PC-9 (cell line): ENCODE data around the gene CABCOCO1. TPM values are rescaled to one million over a fixed set of nuclear protein-coding genes. Genes with fewer than 3 reads are reported as not detected.

ENCODE experiments used
- BruUV-seq: library from RNA; stranded (reverse); fragments of 400-500 nt; replicated peaks from 2 replicates; lab custom pipeline; 2021; lab: Mats Ljungman, UMichigan
- CTCF ChIA-PET: fragments of 300-600 bp; sonication (Branson Sonifier 250); formaldehyde crosslinking; loops from one replicate; lab custom pipeline; 2022; ENCODE audit warnings: antibody characterized with exemption; lab: Charles Lee
- POLR2A ChIA-PET: fragments of 300-600 bp; sonication (Branson Sonifier 250); formaldehyde crosslinking; loops from one replicate; lab custom pipeline; 2022; ENCODE audit warnings: antibody characterized with exemption; ENCODE audit not compliant: unreplicated experiment; lab: Charles Lee
- DNase-seq, 2 experiments: peaks; one replicate each; pipeline versions ENCODE4 v3.0.0 to v3.0.0-alpha.2; 2015 to 2022; ENCODE audit warnings: mixed read lengths in 1 of 2
- H2AFZ ChIP-seq: fragments of 200-600 bp; sonication (generic); 2 replicates; pipeline ENCODE4 v1.8.1; 2017; ENCODE audit warnings: antibody characterized with exemption
- H3F3A ChIP-seq: fragments of 200-600 bp; sonication (generic); 2 replicates; pipeline ENCODE4 v1.8.1; 2017; ENCODE audit warnings: antibody characterized with exemption, mild to moderate bottlenecking, low read depth; ENCODE audit not compliant: insufficient read depth
- H3K27ac ChIP-seq: fragments of 200-600 bp; sonication (generic); 2 replicates; pipeline ENCODE4 v1.6.1; 2016; ENCODE audit warnings: mixed run types
- H3K27me3 ChIP-seq: fragments of 200-600 bp; sonication (generic); 2 replicates; pipeline ENCODE4 v1.6.1; 2016; ENCODE audit warnings: low read depth, mixed run types; ENCODE audit not compliant: insufficient read depth
- H3K36me3 ChIP-seq: fragments of 200-600 bp; sonication (generic); 2 replicates; pipeline ENCODE4 v1.6.1; 2016; ENCODE audit warnings: low read depth, mixed run types
- H3K4me1 ChIP-seq: fragments of 200-600 bp; sonication (generic); replicated peaks from 2 replicates; pipeline ENCODE4 v1.6.1; 2016; ENCODE audit warnings: mixed run types; ENCODE audit not compliant: insufficient read depth
- H3K4me2 ChIP-seq: fragments of 200-600 bp; sonication (generic); 2 replicates; pipeline ENCODE4 v1.6.1; 2017; ENCODE audit warnings: mixed run types
- H3K4me3 ChIP-seq: fragments of 200-600 bp; sonication (generic); 2 replicates; pipeline ENCODE4 v1.6.1; 2016; ENCODE audit warnings: mixed run types
- H3K79me2 ChIP-seq: fragments of 200-600 bp; sonication (generic); 2 replicates; pipeline ENCODE4 v1.6.1; 2017; ENCODE audit warnings: low read depth, mixed run types
- H3K9me2 ChIP-seq: fragments of 200-600 bp; sonication (generic); 2 replicates; pipeline ENCODE4 v1.8.1; 2017; ENCODE audit warnings: mild to moderate bottlenecking; ENCODE audit not compliant: insufficient read depth
- H3K9me3 ChIP-seq: fragments of 200-600 bp; sonication (generic); 2 replicates; pipeline ENCODE4 v1.8.1; 2016; ENCODE audit warnings: low read depth; ENCODE audit not compliant: insufficient read depth
- H4K20me1 ChIP-seq: fragments of 200-600 bp; sonication (generic); 2 replicates; pipeline ENCODE4 v1.8.1; 2017; ENCODE audit not compliant: insufficient read depth
- CTCF ChIP-seq: fragments of 200-600 bp; sonication (generic); conservative IDR thresholded peaks from 2 replicates; pipeline ENCODE4 v1.6.1; 2017; ENCODE audit warnings: mixed run types, antibody characterized with exemption, mild to moderate bottlenecking, moderate library complexity
- EZH2 ChIP-seq: fragments of 200-600 bp; sonication (generic); IDR thresholded peaks from 2 replicates; pipeline ENCODE4 v1.8.0; 2017; ENCODE audit warnings: antibody characterized with exemption, low read depth
- intact Hi-C: fragments of 100-400 bp; cut with micrococcal nuclease; formaldehyde crosslinking; loops from one replicate; pipeline ENCODE4 v1.10.0; 2022; ENCODE audit not compliant: unreplicated experiment
- total RNA-seq: library from RNA; stranded (reverse); gene quantifications from 2 replicates; pipeline ENCODE4 v1.2.3, GENCODE V29; 2021

CABCOCO1 gene
- total RNA-seq, 1 experiment from 2014 or later: not detected

DNA sequence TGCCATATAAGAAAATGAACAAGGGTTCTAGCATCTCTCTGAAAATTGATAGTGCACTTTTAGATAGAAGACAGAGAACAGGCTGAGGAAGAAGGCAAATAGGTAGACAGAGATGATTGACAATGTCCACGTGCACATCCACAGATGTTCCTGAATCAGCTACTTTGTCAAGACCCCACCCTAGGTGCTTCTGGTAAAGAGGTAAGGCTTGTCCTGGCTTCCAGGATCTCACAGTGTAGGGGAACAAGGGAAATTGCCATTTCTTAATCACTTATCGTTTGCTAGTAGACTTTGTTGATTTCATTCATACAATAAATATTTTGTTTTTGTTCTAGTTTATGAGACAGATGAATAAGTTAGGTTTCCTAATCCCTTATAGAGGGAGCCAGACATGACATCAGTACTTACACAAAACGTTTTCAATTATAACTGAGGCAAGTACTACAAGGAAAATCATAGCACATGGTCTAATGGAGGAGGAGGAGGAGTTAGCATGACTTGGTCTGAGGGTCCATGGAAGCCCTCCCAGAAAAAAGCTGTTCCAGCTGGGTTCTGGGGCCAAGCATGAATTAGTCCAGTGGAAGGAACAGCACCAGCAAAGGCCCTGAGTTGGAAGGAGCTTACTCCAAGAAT, 122.9 kb downstream of the CABCOCO1 start:
- no peak overlapping the region for H3K4me2 ChIP-seq
- H4K20me1 ChIP-seq: no peaks in the 10 kb centered on the region
- no peaks in the 10 kb centered on the region for H3K27me3 ChIP-seq
- intact Hi-C loops: loop anchor here (5.0 to 10.0 kb wide), 2 partner anchors 52 to 599 kb away; no protein-coding TSS in a partner anchor
- no peak overlapping the region for H3K4me3 ChIP-seq
- BruUV-seq: no TSS peak
- no peak overlapping the region for H3K27ac ChIP-seq
- no peaks in the 10 kb centered on the region for H3F3A ChIP-seq
- ChIA-PET POLR2A (interaction anchor here (0.6 kb wide), 1 partner anchor 118 kb away, joined by 14 read pairs; no protein-coding TSS in a partner anchor), CTCF (no interaction called here)
- peaks cover 28% of the 10 kb centered on the region for H3K4me1 ChIP-seq
- no peak for TF ChIP-seq EZH2
- no peak for TF ChIP-seq CTCF
- peaks cover 3% of the 10 kb centered on the region; the same call in 1 of the 2 replicates for H3K9me3 ChIP-seq
- no peaks in the 10 kb centered on the region for H3K36me3 ChIP-seq
- no peak for DNase-seq
- no peaks in the 10 kb centered on the region for H3K79me2 ChIP-seq
- H3K9me2 ChIP-seq: no peaks in the 10 kb centered on the region
- H2AFZ ChIP-seq: no peak overlapping the region

- H3K27me3 ChIP-seq: no peaks in the 10 kb centered on the region
- no peaks in the 10 kb centered on the region for H3K9me2 ChIP-seq
- intact Hi-C loops: loop anchor here (5.0 to 10.0 kb wide), 2 partner anchors 51 to 598 kb away; no protein-coding TSS in a partner anchor
- POLR2A ChIA-PET: no interaction called here
- TF ChIP-seq CTCF (no peak), EZH2 (no peak)
- H4K20me1 ChIP-seq: no peaks in the 10 kb centered on the region
- H3K79me2 ChIP-seq: no peaks in the 10 kb centered on the region
- no peaks in the 10 kb centered on the region for H3F3A ChIP-seq
- peak overlapping the region; percentile 71 for H3K4me2 ChIP-seq
- no peaks in the 10 kb centered on the region for H3K36me3 ChIP-seq
- CTCF ChIA-PET: no interaction called here
- peak; percentile 11 to 56 for DNase-seq
- no TSS peak for BruUV-seq
- H3K27ac ChIP-seq: peak overlapping the region; percentile 51
- peak overlapping the region; percentile 59 for H2AFZ ChIP-seq
- H3K4me1 ChIP-seq: peaks cover 26% of the 10 kb centered on the region
- peaks cover 6% of the 10 kb centered on the region; the same call in 1 of the 2 replicates for H3K9me3 ChIP-seq
- peak overlapping the region; percentile 46; the same call in 1 of the 2 replicates for H3K4me3 ChIP-seq
Observed at GRCh38 chr10:61786728-61787127, 124.0 kb downstream of the CABCOCO1 start.

DNA sequence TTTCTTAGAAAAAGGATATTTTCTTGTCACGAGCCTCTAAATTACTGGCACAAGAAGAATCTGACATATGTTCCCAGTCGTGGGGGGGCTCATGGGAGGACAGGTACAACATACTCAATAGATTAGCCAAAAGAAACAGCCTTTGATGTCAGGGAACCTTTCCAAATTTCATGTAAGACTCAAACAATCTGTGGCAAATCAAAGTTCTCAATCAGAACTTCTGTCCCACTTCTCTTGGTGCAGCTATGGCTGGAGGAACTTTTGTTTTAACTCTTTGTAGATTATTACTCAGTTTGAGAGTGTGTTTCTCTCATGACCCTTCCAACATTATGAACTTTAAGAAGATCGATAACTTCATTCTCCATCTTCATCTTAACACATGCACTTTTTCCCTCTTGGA, 124.4 kb downstream of the CABCOCO1 start:
- H3K36me3 ChIP-seq: no peaks in the 10 kb centered on the region
- peak overlapping the region; percentile 71 for H3K4me2 ChIP-seq
- no TSS peak for BruUV-seq
- POLR2A ChIA-PET: no interaction called here
- peaks cover 6% of the 10 kb centered on the region; the same call in 1 of the 2 replicates for H3K9me3 ChIP-seq
- intact Hi-C loops: loop anchor here (5.0 to 10.0 kb wide), 2 partner anchors 50 to 598 kb away; no protein-coding TSS in a partner anchor
- peak overlapping the region; percentile 46; the same call in 1 of the 2 replicates for H3K4me3 ChIP-seq
- TF ChIP-seq CTCF (no peak), EZH2 (no peak)
- no peak for DNase-seq
- peak overlapping the region; percentile 51 for H3K27ac ChIP-seq
- H4K20me1 ChIP-seq: no peaks in the 10 kb centered on the region
- no peaks in the 10 kb centered on the region for H3K27me3 ChIP-seq
- H3K4me1 ChIP-seq: peaks cover 21% of the 10 kb centered on the region
- no peaks in the 10 kb centered on the region for H3F3A ChIP-seq
- no peaks in the 10 kb centered on the region for H3K9me2 ChIP-seq
- no peaks in the 10 kb centered on the region for H3K79me2 ChIP-seq
- CTCF ChIA-PET: no interaction called here
- H2AFZ ChIP-seq: peak overlapping the region; percentile 59; the same call in 1 of the 2 replicates
